DOHH2 (cell line): ENCODE measurements around the gene CRMP1.

Source experiments
- EZH2phosphoT487 ChIP-seq: fragments of 200-600 bp; sonication (generic); IDR thresholded peaks from 2 replicates; pipeline ENCODE4 v1.6.1; 2017; ENCODE audit warnings: borderline replicate concordance, mild to moderate bottlenecking, antibody characterized with exemption, low read length, moderate library complexity, mixed read lengths
- TF ChIP-seq, protein P1 (sequence below): fragments of 200-600 bp; sonication (generic); IDR thresholded peaks from one replicate; pipeline ENCODE4 v1.5.1; 2014; ENCODE audit warnings: antibody characterized with exemption, mild to moderate bottlenecking, low read depth, low read length; ENCODE audit not compliant: poor library complexity, severe bottlenecking

GRCh38 chr4:5899881-5900280 is 7.0 kb upstream of the CRMP1 start:
- TF ChIP-seq, protein P1, sequence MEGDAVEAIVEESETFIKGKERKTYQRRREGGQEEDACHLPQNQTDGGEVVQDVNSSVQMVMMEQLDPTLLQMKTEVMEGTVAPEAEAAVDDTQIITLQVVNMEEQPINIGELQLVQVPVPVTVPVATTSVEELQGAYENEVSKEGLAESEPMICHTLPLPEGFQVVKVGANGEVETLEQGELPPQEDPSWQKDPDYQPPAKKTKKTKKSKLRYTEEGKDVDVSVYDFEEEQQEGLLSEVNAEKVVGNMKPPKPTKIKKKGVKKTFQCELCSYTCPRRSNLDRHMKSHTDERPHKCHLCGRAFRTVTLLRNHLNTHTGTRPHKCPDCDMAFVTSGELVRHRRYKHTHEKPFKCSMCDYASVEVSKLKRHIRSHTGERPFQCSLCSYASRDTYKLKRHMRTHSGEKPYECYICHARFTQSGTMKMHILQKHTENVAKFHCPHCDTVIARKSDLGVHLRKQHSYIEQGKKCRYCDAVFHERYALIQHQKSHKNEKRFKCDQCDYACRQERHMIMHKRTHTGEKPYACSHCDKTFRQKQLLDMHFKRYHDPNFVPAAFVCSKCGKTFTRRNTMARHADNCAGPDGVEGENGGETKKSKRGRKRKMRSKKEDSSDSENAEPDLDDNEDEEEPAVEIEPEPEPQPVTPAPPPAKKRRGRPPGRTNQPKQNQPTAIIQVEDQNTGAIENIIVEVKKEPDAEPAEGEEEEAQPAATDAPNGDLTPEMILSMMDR = no peak
- TF ChIP-seq EZH2phosphoT487 = no peak
